Measurements from ENCODE around the gene HIBCH. TPM values are rescaled to one million over a fixed set of nuclear protein-coding genes. Genes with fewer than 3 reads are reported as not detected.
A peak's percentile ranks its signal among the peaks of the same experiment; 100 is the strongest.

HIBCH gene
- total and polyA plus RNA-seq, 2 of the 13 experiments (the other 11 are each of a cell fraction or from before 2014, with no cell fraction given), result 18.8 to 49.5 TPM

- TF ChIP-seq RNF219 (CRISPR knock-in tag; IDR thresholded peaks at IDR 0.05) (no peak), ZNF234 (CRISPR knock-in tag; conservative IDR thresholded peaks at IDR 0.05) (no peak), ELF1 (CRISPR knock-in tag; IDR thresholded peaks at IDR 0.05) (peak; percentile 98), MED1 (CRISPR knock-in tag; IDR thresholded peaks at IDR 0.05) (peak; percentile 91), FOXO4 (CRISPR knock-in tag; conservative IDR thresholded peaks at IDR 0.05) (no peak), GMEB2 (CRISPR knock-in tag; IDR thresholded peaks at IDR 0.05; ENCODE audit: low read depth) (peak; percentile 90), NPAS2 (CRISPR knock-in tag; IDR thresholded peaks at IDR 0.05; ENCODE audit: borderline replicate concordance) (no peak), JUND (CRISPR knock-in tag; IDR thresholded peaks at IDR 0.05) (no peak), LRRFIP1 (CRISPR knock-in tag; conservative IDR thresholded peaks at IDR 0.05) (no peak), MTF1 (CRISPR knock-in tag; IDR thresholded peaks at IDR 0.05) (no peak), REST (IDR thresholded peaks at IDR 0.05; ENCODE audit: borderline replicate concordance in 1 of 2, low read depth in 1 of 2, low read length in 2 of 2) (no peak; a peak in 1 of 4 replicates), ZNF263 (CRISPR knock-in tag; IDR thresholded peaks at IDR 0.05) (peak; percentile 63; the same call in 1 of the 2 replicates), THAP11 (CRISPR knock-in tag; IDR thresholded peaks at IDR 0.05) (peak; percentile 95)
Measured at GRCh38 chr2:190319555-190320498, at the start of gene HIBCH (continued).
